H1 (cell line): ENCODE results near the gene COA4. TPM values are rescaled to one million over a fixed set of nuclear protein-coding genes. Genes with fewer than 3 reads are reported as not detected.

Source experiments
- CHD7 ChIP-seq: fragments of 300-600 bp; sonication (generic); IDR thresholded peaks from 2 replicates; pipeline ENCODE4 v1.7.1; 2012; ENCODE audit warnings: low read length, moderate library complexity, mild to moderate bottlenecking, inconsistent platforms; ENCODE audit not compliant: insufficient replicate concordance
- polyA plus RNA-seq, 7 experiments: library from polyadenylated mRNA; depleted of rRNA in 3 of 7; stranded (reverse) in 5 of 7; unstranded in 2 of 7; fragments of >200 nt in 5 of 7; fragments of 200-250 nt in 2 of 7; gene quantifications; 1 replicate in 5 of 7; 2 replicates in 1 of 7; 4 replicates in 1 of 7; pipeline versions ENCODE4 v1.2.1 to v1.2.3, GENCODE V29; 2011 to 2013; ENCODE audit warnings: missing spikeins in 2 of 7, mixed read lengths in 2 of 7
- total RNA-seq: library from RNA; stranded (reverse); fragmentation: NEBNext Ultra II Directional; extraction: Animal tissue kit (Norgen Biotek cat#: 25700); gene quantifications from 2 replicates; pipeline ENCODE4 v1.2.1, GENCODE V29; 2021
- TF ChIP-seq, protein P1 (sequence below): IDR thresholded peaks from 2 replicates; pipeline ENCODE4 v1.6.1; 2012; ENCODE audit warnings: low read length, inconsistent platforms

COA4 gene
- total and polyA plus RNA-seq, 2 of the 8 experiments (the other 6 are each of a cell fraction or from before 2014, with no cell fraction given) = 177 to 380 TPM

DNA sequence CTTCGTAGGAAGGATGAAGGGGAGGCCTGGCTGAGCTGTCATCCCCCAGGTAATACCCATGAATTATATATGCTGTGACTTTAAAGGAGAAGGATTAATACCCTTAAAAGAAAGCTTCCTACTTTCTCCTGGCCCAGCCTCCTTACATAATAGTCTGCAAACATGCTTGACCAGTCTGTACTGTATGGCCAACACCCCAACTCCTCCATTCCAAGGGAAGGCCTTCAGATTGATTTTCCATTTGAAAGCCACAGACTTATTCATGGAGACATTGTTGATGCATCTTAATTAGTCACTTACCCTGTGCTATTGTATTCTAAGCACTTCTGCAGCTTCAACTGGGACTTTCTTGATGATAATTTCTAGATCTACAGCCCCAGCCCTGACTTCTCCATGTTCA, 2.1 kb upstream of the COA4 start (continued):
- no peak for TF ChIP-seq CHD7
- TF ChIP-seq, protein P1, sequence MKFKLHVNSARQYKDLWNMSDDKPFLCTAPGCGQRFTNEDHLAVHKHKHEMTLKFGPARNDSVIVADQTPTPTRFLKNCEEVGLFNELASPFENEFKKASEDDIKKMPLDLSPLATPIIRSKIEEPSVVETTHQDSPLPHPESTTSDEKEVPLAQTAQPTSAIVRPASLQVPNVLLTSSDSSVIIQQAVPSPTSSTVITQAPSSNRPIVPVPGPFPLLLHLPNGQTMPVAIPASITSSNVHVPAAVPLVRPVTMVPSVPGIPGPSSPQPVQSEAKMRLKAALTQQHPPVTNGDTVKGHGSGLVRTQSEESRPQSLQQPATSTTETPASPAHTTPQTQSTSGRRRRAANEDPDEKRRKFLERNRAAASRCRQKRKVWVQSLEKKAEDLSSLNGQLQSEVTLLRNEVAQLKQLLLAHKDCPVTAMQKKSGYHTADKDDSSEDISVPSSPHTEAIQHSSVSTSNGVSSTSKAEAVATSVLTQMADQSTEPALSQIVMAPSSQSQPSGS = no peak
